Measurements from ENCODE around the gene ATG10.

- TF ChIP-seq CTCF (IDR thresholded peaks at IDR 0.05) (no peak), POLR2A (IDR thresholded peaks at IDR 0.05) (no peak)
These were observed 73.9 kb downstream of the ATG10 start for GRCh38 chr5:82045554-82046275.

Data from uterus (tissue), 2 donors.